ENCODE measurements around the gene RSL1D1.
"Not testable (repeated sequence)": the region's sequence is repeated elsewhere in the genome, so short reads cannot be mapped to it uniquely, and the experiment has no call there.

The RSL1D1 gene

GRCh38 chr16:11844499-11844898 lies 6.8 kb downstream of the RSL1D1 start:
- no peak for DNase-seq (ENCODE audit: low read depth in 2 of 2, low spot score in 1 of 2)

- no peak for DNase-seq (ENCODE audit: low read depth in 2 of 2, low spot score in 1 of 2)
Observed at GRCh38 chr16:11843861-11844260, 7.5 kb downstream of the RSL1D1 start.

DNA sequence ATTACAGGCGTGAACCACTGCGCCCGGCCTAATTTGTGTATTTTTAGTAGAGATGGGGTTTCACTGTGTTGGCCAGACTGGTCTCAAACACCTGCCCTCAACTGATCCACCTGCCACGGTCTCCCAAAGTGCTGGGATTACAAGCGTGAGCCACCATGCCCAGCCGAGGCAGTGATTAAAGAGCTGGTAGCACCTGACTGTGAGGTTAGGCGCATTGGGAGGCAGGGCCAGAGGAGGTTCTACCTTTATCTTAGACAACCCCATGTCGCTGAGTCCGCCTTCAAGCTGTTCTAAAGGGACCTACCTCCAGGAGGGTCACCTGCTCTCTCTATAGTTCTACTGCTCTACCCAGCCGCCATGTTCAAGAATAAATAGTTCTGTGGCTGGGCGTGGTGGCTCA lies 8.1 kb downstream of the RSL1D1 start:
- no peak for DNase-seq (ENCODE audit: low read depth in 2 of 2, low spot score in 1 of 2)

DNA sequence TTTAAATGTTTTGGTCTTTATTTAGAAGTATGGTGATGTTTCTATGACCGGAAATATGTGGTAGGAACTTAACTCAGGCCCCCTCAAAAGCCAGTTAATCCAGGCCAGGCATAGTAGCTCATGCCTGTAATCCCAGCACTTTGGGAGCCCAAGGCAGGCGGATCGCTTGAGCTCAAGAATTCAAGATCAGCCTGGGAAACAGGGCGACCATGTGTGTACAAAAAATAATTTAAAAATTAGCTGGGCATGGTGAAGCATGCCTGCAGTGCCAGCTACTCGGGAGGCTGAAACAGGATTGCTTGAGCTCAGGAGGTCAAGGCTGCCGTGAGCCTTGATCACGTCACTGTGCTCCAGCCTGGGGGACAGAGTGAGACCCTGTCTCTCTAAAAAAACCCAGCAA lies 10.3 kb downstream of the RSL1D1 start:
- DNase-seq (ENCODE audit: low read depth in 2 of 2, low spot score in 1 of 2): no peak

DNA sequence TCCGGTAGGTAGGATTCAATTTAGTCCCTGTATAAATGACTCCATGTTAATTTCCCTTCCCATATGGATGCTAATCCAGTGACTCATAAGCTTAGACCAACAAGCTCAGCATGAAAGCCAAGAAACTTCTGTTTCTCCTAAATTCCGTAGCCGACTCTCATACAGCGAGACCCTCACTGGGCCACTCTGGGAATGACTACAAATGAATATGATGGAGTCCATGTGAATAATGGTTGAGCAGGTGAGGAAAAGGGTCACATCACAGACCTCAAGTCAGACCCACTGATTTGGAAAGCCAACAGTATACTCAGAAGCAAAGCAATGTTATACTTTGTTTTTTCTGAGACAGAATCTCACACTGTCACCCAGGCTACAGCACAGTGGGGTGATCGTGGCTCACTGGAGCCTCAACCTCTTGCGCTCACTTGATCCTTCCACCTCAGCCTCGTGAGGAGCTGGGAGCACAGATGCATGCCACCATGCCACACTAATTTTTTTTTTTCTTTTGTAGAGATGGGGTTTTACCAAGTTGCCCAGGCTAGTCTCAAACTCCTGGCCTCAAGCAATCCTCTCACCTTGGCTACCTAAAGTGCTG lies 14.6 kb downstream of the RSL1D1 start:
- no peak for DNase-seq (ENCODE audit: low read depth in 2 of 2, low spot score in 1 of 2)

- DNase-seq (ENCODE audit: low read depth in 2 of 2, low spot score in 1 of 2): no peak
Observed at GRCh38 chr16:11835891-11836649, 15.3 kb downstream of the RSL1D1 start.

GRCh38 chr16:11835309-11835708 lies 16.0 kb downstream of the RSL1D1 start:
- DNase-seq (ENCODE audit: low read depth in 2 of 2, low spot score in 1 of 2): no peak

- DNase-seq (ENCODE audit: low read depth in 2 of 2, low spot score in 1 of 2): no peak
Observed at GRCh38 chr16:11833951-11834695, 17.2 kb downstream of the RSL1D1 start.

- no peak for DNase-seq (ENCODE audit: low read depth in 2 of 2, low spot score in 1 of 2)
Observed at GRCh38 chr16:11828696-11829095, 22.6 kb downstream of the RSL1D1 start.

DNA sequence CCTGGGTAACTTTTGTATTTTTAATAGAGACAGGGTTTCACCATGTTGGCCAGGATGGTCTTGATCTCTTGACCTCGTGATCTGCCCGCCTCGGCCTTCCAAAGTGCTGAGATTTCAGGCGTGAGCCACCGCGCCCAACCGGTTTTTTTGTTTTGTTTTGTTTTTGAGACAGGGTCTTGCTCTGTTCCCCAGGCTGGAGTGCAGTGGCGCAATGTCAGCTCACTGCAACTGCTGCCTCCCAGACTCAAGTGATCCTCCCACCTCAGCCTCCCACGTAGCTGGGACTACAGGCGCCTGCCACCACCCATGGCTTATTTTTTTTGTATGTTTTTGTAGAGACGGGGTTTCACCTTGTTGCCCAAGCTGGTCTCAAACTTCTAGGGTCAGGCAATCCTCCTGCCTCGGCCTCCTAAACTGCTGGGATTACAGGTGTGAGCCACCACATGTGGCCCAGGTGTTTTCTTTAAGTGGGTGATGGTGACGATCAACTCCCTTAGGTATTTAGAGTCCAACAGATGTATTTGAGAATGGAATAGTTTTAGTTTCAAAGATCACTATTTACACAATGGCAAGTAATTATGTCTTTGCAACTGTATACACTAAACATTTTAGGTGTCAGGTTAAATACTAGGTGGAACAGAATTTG lies 25.7 kb downstream of the RSL1D1 start:
- DNase-seq (ENCODE audit: low read depth in 2 of 2, low spot score in 1 of 2): not testable (repeated sequence)

- DNase-seq (ENCODE audit: low read depth in 2 of 2, low spot score in 1 of 2): no peak
Observed at GRCh38 chr16:11824362-11824761, 27.0 kb downstream of the RSL1D1 start.

- not testable (repeated sequence) for DNase-seq (ENCODE audit: low read depth in 2 of 2, low spot score in 1 of 2)
Observed at GRCh38 chr16:11823645-11824044, 27.7 kb downstream of the RSL1D1 start.

DNA sequence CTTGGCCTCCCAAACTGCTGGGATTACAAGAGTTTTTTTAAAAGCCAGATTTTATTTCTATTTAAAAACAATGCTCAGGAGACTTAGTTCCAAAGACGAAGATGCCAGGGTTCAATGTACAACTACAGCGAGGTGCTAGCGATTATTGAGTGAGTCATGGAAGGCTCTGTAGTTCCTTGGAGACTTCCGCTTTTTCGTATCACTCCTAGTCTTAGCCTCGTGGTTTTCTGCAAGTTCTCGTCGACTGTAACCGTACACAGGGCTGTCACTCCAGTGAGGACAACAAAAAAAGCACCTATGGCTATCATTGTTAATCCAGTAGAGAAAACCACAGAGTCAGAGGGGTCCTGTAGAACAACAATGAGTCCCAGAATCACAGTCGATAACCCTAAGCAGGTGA lies 31.5 kb downstream of the RSL1D1 start:
- no peak for DNase-seq (ENCODE audit: low read depth in 2 of 2, low spot score in 1 of 2)

DNA sequence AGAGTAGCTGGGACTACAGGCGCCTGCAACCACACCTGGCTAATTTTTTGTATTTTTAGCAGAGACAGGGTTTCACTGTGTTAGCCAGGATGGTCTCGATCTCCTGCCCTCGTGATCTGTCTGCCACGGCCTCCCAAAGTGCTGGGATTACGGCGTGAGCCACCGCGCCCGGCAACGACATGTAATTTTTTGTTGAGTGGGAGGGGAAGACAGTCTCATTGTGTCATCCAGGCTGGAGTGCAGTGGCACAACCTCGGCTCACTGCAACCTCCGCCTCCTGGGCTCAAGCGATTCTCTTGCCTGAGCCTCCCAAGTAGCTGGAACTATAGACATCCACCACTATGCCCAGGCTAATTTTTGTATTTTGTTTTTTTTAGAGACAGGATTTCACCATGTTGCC lies 32.4 kb downstream of the RSL1D1 start:
- not testable (repeated sequence) for DNase-seq (ENCODE audit: low read depth in 2 of 2, low spot score in 1 of 2)

- DNase-seq (ENCODE audit: low read depth in 2 of 2, low spot score in 1 of 2): no peak
Observed at GRCh38 chr16:11816123-11816522, 35.2 kb downstream of the RSL1D1 start.

DNA sequence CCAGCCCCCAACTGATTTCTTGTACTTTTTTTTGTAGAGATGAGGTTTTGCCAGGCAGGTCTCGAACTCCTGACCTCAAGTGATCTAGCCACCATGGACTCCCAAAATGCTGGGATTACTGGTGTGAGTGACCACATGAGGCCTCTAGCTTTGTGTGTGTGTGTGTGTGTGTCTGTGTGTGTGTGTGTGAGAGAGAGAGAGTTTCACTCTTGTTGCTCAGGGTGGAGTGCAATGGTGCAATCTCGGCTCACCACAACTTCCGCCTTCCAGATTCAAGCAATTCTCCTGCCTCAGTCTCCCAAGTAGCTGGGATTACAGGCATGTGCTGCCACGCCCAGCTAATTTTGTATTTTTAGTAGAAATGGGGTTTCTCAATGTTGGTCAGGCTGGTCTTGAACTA lies 36.5 kb downstream of the RSL1D1 start:
- not testable (repeated sequence) for DNase-seq (ENCODE audit: low read depth in 2 of 2, low spot score in 1 of 2)

DNA sequence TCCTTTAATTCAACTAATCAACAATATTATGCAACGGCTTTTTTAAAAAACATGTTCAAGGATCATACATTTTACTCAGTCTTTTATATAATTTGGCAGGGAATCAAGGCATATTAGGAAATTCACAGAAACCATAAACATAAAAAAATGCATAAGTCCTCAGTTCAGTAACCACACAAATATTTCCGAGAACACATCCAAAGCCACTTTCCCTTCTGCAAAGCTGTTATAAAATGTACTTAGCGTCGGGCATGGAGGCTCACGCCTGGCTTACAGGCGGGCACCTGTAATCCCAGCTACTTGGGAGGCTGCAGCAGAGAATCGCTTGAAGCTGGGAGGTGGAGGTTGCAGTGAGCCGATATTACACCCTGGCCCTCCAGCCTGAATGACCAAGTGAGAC lies 44.6 kb downstream of the RSL1D1 start:
- no peak for DNase-seq (ENCODE audit: low read depth in 2 of 2, low spot score in 1 of 2)

DNA sequence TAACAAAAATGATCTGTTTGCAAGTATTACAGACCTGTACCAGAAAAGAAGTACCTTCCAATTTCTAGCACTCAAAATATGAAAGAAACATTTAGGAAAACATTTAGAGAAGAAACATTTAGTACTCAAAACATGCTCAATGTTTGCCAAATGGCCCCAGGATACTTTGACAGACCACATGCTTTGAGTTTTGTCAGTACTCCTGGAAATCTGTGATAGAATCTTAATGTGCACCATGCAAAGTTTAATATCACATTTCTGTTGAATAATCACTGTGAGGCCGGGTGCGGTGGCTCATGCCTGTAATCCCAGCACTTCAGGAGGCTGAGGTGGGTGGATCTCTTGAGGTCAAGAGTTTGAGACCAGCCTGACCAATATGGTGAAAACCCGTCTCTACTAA lies 45.8 kb downstream of the RSL1D1 start:
- DNase-seq (ENCODE audit: low read depth in 2 of 2, low spot score in 1 of 2): no peak

- no peak for DNase-seq (ENCODE audit: low read depth in 2 of 2, low spot score in 1 of 2)
Observed at GRCh38 chr16:11801481-11802021, 49.8 kb downstream of the RSL1D1 start.

GRCh38 chr16:11800382-11800718 lies 51.0 kb downstream of the RSL1D1 start:
- DNase-seq (ENCODE audit: low read depth in 2 of 2, low spot score in 1 of 2): no peak

GRCh38 chr16:11799509-11800381 lies 51.6 kb downstream of the RSL1D1 start:
- DNase-seq (ENCODE audit: low read depth in 2 of 2, low spot score in 1 of 2): no peak
